B cell (primary cell): Measurements from ENCODE around the gene PLIN5. TPM values are rescaled to one million over a fixed set of nuclear protein-coding genes. Genes with fewer than 3 reads are reported as not detected.

ENCODE experiments used
- ATAC-seq: fragments of 200-7000 bp; cut with Tn5 transposase; one replicate; pipeline ENCODE4 v1.10.0; 2021; ENCODE audit warnings: low read depth, mild to moderate bottlenecking, moderate number of reproducible peaks, moderate library complexity
- CTCF ChIA-PET: fragments of 350-600 bp; sonication (Branson Sonifier 250); formaldehyde crosslinking; loops from one replicate; lab custom pipeline; 2021; ENCODE audit warnings: antibody characterized with exemption, inconsistent platforms; lab: Charles Lee
- POLR2A ChIA-PET: fragments of 350-600 bp; sonication (Branson Sonifier 250); formaldehyde crosslinking; loops from one replicate; lab custom pipeline; 2021; ENCODE audit warnings: antibody characterized with exemption; lab: Charles Lee
- DNase-seq: peaks from one replicate; pipeline ENCODE4 v3.0.0; 2013
- H2AFZ ChIP-seq: 2 replicates; pipeline ENCODE4 v1.6.1; 2012; ENCODE audit warnings: mild to moderate bottlenecking, low read depth, low read length; ENCODE audit not compliant: insufficient read depth, poor library complexity, severe bottlenecking
- H3K27ac ChIP-seq, 2 donors: 1 replicate in 1 of 2; 2 replicates in 1 of 2; pipeline ENCODE4 v1.5.1; 2012 to 2013; ENCODE audit warnings: low read length in 2 of 2, mild to moderate bottlenecking in 2 of 2, moderate library complexity in 1 of 2
- H3K27me3 ChIP-seq, 4 experiments: fragments of 200-600 bp in 1 of 4; sonication (generic) in 1 of 4; replicated peaks in 1 of 4; 1 replicate in 2 of 4; 2 replicates in 2 of 4; pipeline versions ENCODE4 v1.6.1 to v1.7.0; 2013 to 2016; ENCODE audit warnings: low read length in 3 of 4, mild to moderate bottlenecking in 2 of 4, mixed read lengths in 1 of 4, moderate library complexity in 1 of 4; ENCODE audit not compliant: insufficient read depth in 4 of 4, control insufficient read depth in 3 of 4; ENCODE audit errors: control extremely low read depth in 1 of 4
- H3K36me3 ChIP-seq, 2 experiments: replicated peaks in 1 of 2; 1 replicate in 1 of 2; 2 replicates in 1 of 2; pipeline versions ENCODE4 v1.6.1 to v1.7.1; 2013; ENCODE audit warnings: low read length in 1 of 2; ENCODE audit not compliant: insufficient read depth in 2 of 2, control insufficient read depth in 1 of 2; ENCODE audit errors: control extremely low read depth in 1 of 2, extremely low read depth in 1 of 2
- H3K4me1 ChIP-seq, 2 donors: fragments of 200-600 bp in 1 of 2; sonication (generic) in 1 of 2; 1 replicate in 1 of 2; 2 replicates in 1 of 2; pipeline versions ENCODE4 v1.5.1 to v1.6.1; 2013 to 2017; ENCODE audit warnings: low read length in 2 of 2; ENCODE audit not compliant: control insufficient read depth in 2 of 2, insufficient read depth in 2 of 2
- H3K4me2 ChIP-seq: replicated peaks from 2 replicates; pipeline ENCODE3; 2012; ENCODE audit warnings: mild to moderate bottlenecking, low read depth, low read length; ENCODE audit not compliant: poor library complexity, severe bottlenecking
- H3K4me3 ChIP-seq, 5 experiments: fragments of 200-600 bp in 1 of 5; sonication (generic) in 1 of 5; 1 replicate in 3 of 5; 2 replicates in 2 of 5; pipeline versions ENCODE4 v1.5.1 to v1.7.0; 2011 to 2016; ENCODE audit warnings: low read length in 4 of 5, mild to moderate bottlenecking in 4 of 5, low read depth in 2 of 5, control low read depth in 1 of 5, moderate library complexity in 1 of 5; ENCODE audit not compliant: insufficient read depth in 1 of 5; ENCODE audit errors: control extremely low read depth in 1 of 5, extremely low read depth in 1 of 5
- H3K79me2 ChIP-seq: fragments of 200-600 bp; sonication (generic); one replicate; pipeline ENCODE4 v1.6.0; 2016; ENCODE audit warnings: low read length; ENCODE audit not compliant: control insufficient read depth, insufficient read depth
- H3K9ac ChIP-seq: fragments of 200-600 bp; sonication (generic); 2 replicates; pipeline ENCODE4 v1.6.1; 2017; ENCODE audit warnings: mild to moderate bottlenecking, low read length, moderate library complexity
- H3K9me3 ChIP-seq, 3 donors: one replicate each; pipeline versions ENCODE4 v1.6.1 to v1.7.1; 2013; ENCODE audit warnings: low read length in 2 of 3; ENCODE audit not compliant: control insufficient read depth in 2 of 3, insufficient read depth in 1 of 3; ENCODE audit errors: control extremely low read depth in 1 of 3
- H4K20me1 ChIP-seq: 2 replicates; pipeline ENCODE4 v1.6.0; 2012; ENCODE audit warnings: mild to moderate bottlenecking, low read length; ENCODE audit not compliant: insufficient read depth, control insufficient read depth, poor library complexity, severe bottlenecking
- H3K27ac Mint-ChIP-seq: one replicate; pipeline ENCODE4 v1.8.0; 2021; ENCODE audit warnings: mixed read lengths
- H3K27me3 Mint-ChIP-seq: one replicate; pipeline ENCODE4 v1.8.0; 2021; ENCODE audit warnings: mixed read lengths
- H3K4me1 Mint-ChIP-seq: one replicate; pipeline ENCODE4 v1.8.0; 2021; ENCODE audit warnings: mixed read lengths
- H3K4me3 Mint-ChIP-seq: one replicate; pipeline ENCODE4 v1.8.0; 2021; ENCODE audit warnings: mixed read lengths
- H3K9me3 Mint-ChIP-seq: one replicate; pipeline ENCODE4 v1.8.0; 2022; ENCODE audit warnings: mixed read lengths; ENCODE audit not compliant: insufficient read depth
- CTCF ChIP-seq: fragments of 200-600 bp; IDR thresholded peaks from one replicate; pipeline ENCODE4 v1.8.0; 2022; ENCODE audit warnings: antibody characterized with exemption, mild to moderate bottlenecking
- EZH2 ChIP-seq: IDR thresholded peaks from 2 replicates; pipeline ENCODE4 v1.6.1; 2012; ENCODE audit warnings: borderline replicate concordance, low read depth, mild to moderate bottlenecking, moderate library complexity, low read length; ENCODE audit not compliant: insufficient read depth, poor library complexity, severe bottlenecking
- WGBS: methylation state at CpG from one replicate; pipeline ENCODE4 v1.1.5; 2013; ENCODE audit warnings: missing lambda C conversion rate; ENCODE audit not compliant: insufficient coverage; 5-methylcytosine and 5-hydroxymethylcytosine counted together
- intact Hi-C: fragments of 100-400 bp; cut with micrococcal nuclease; formaldehyde crosslinking; loops from one replicate; pipeline ENCODE4 v1.10.0; 2022
- polyA plus RNA-seq: library from polyadenylated mRNA; depleted of rRNA; stranded (reverse); fragments of >200 nt; gene quantifications from 2 replicates; pipeline ENCODE4 v1.2.3, GENCODE V29; 2012
- total RNA-seq, 2 donors: library from RNA; stranded (reverse); fragments of 120-200 nt in 1 of 2; gene quantifications; 1 replicate in 1 of 2; 2 replicates in 1 of 2; pipeline versions ENCODE4 v1.2.3 to v1.2.4, GENCODE V29; 2013 to 2022

The PLIN5 gene
- total and polyA plus RNA-seq, 2 donors (not counting 1 experiment from before 2014, with no cell fraction given), result 0.15 to 0.27 TPM

GRCh38 chr19:4501691-4502090 is 33.3 kb downstream of the PLIN5 start:
- Histone ChIP-seq H3K4me2 (no peak overlapping the region), H3K4me3 (no peak overlapping the region), H3K79me2 (no peaks in the 10 kb centered on the region), H3K36me3 (peaks cover 0 to 24% of the 10 kb centered on the region in 2 experiments), H3K4me1 (no peaks in the 10 kb centered on the region), H3K9me3 (peaks cover 0 to 4% (median 0%) of the 10 kb centered on the region in 3 donors), H3K27me3 (no peaks in the 10 kb centered on the region), H2AFZ (no peak overlapping the region), H3K9ac (no peak overlapping the region), H3K27ac (no peak overlapping the region), H4K20me1 (no peaks in the 10 kb centered on the region)
- H3K27ac Mint-ChIP-seq, result no peak overlapping the region
- no peak for TF ChIP-seq EZH2
- no peak for TF ChIP-seq CTCF
- ATAC-seq (no peak), DNase-seq (no peak)
- intact Hi-C loops, result no loop called here
- POLR2A ChIA-PET, result no interaction called here
- H3K27me3 Mint-ChIP-seq, result no peaks in the 10 kb centered on the region
- no peak overlapping the region for H3K4me3 Mint-ChIP-seq
- no peaks in the 10 kb centered on the region for H3K9me3 Mint-ChIP-seq
- WGBS, result 99% methylated on average over 22 of the region's 25 CpGs
- H3K4me1 Mint-ChIP-seq, result no peaks in the 10 kb centered on the region
- CTCF ChIA-PET, result no interaction called here

GRCh38 chr19:4500841-4501591 is 34.0 kb downstream of the PLIN5 start:
- Histone ChIP-seq H2AFZ (no peak overlapping the region), H3K4me2 (no peak overlapping the region), H3K36me3 (peaks cover 0 to 27% of the 10 kb centered on the region in 2 experiments), H3K9me3 (peaks cover 0 to 4% (median 0%) of the 10 kb centered on the region in 3 donors), H3K4me1 (no peaks in the 10 kb centered on the region), H3K27ac (no peak overlapping the region), H3K4me3 (no peak overlapping the region), H3K27me3 (no peaks in the 10 kb centered on the region), H3K9ac (no peak overlapping the region), H3K79me2 (no peaks in the 10 kb centered on the region), H4K20me1 (no peaks in the 10 kb centered on the region)
- 97% methylated on average over 29 of the region's 29 CpGs for WGBS
- no peaks in the 10 kb centered on the region for H3K4me1 Mint-ChIP-seq
- ChIA-PET CTCF (no interaction called here), POLR2A (no interaction called here)
- no peak for DNase-seq
- intact Hi-C loops, result no loop called here
- no peak for TF ChIP-seq EZH2
- TF ChIP-seq CTCF, result no peak
- H3K27ac Mint-ChIP-seq, result no peak overlapping the region
- H3K27me3 Mint-ChIP-seq, result no peaks in the 10 kb centered on the region
- H3K4me3 Mint-ChIP-seq, result no peak overlapping the region
- no peaks in the 10 kb centered on the region for H3K9me3 Mint-ChIP-seq
- no peak for ATAC-seq
